Measurements from ENCODE around the gene GMEB2.

The GMEB2 gene

GRCh38 chr20:63588641-63589041 lies 38.3 kb downstream of the GMEB2 start:
- Histone ChIP-seq H3K23ac (ENCODE audit: low read depth, low read length, poor library complexity) (no peak overlapping the region), H2BK5ac (ENCODE audit: low read length) (peak overlapping the region; percentile 66), H3K4ac (ENCODE audit: low read length) (no peak overlapping the region), H3K36me3 (replicated peaks in 1 of 2; ENCODE audit: control insufficient read depth in 2 of 2, insufficient read depth in 2 of 2, low read length in 2 of 2) (peaks cover 18 to 59% of the 10 kb centered on the region in 2 donors), H4K8ac (ENCODE audit: low read depth, low read length) (no peak overlapping the region), H3K4me1 (ENCODE audit: control insufficient read depth in 2 of 2, insufficient read depth in 1 of 2, low read depth in 1 of 2, low read length in 2 of 2) (peaks cover 0 to 7% of the 10 kb centered on the region in 2 donors), H3K9ac (ENCODE audit: low read depth, low read length, poor library complexity) (no peak overlapping the region), H3K79me1 (ENCODE audit: low read depth, low read length) (peaks cover 2% of the 10 kb centered on the region), H2BK15ac (ENCODE audit: low read length) (no peak overlapping the region), H3K4me2 (ENCODE audit: insufficient read depth, low read length, poor library complexity, severe bottlenecking) (no peak overlapping the region), H3K4me3 (ENCODE audit: low read length in 2 of 2) (no peak overlapping the region), H3K18ac (ENCODE audit: low read length) (no peak overlapping the region), H2BK12ac (ENCODE audit: low read length) (no peak overlapping the region), H3K9me3 (replicated peaks in 1 of 2; ENCODE audit: control insufficient read depth in 2 of 2, insufficient read depth in 1 of 2, low read depth in 1 of 2, low read length in 2 of 2) (no peaks in the 10 kb centered on the region), H3K14ac (ENCODE audit: low read length) (no peak overlapping the region), H2AK5ac (ENCODE audit: low read depth, low read length) (no peak overlapping the region), H2AFZ (ENCODE audit: low read length) (no peak overlapping the region), H2BK120ac (ENCODE audit: low read depth, low read length) (no peak overlapping the region), H3K27me3 (ENCODE audit: control insufficient read depth in 3 of 3, insufficient read depth in 3 of 3, low read depth in 1 of 3, low read length in 3 of 3) (no peaks in the 10 kb centered on the region), H3K27ac (replicated peaks; ENCODE audit: low read length) (no peak overlapping the region), H4K91ac (ENCODE audit: low read depth, low read length, poor library complexity) (no peak overlapping the region)
- WGBS, 2 donors (ENCODE audit: extremely low coverage in 2 of 2, insufficient read length in 2 of 2, insufficient replicate concordance in 1 of 2): no CpG with 5 or more reads among the region's 11 CpGs
- no peak for DNase-seq (ENCODE audit: low spot score)

- no CpG with 5 or more reads among the region's 19 CpGs for WGBS, 2 donors (ENCODE audit: extremely low coverage in 2 of 2, insufficient read length in 2 of 2, insufficient replicate concordance in 1 of 2)
- no peak overlapping the region for H2BK12ac ChIP-seq (ENCODE audit: low read length)
Measured at GRCh38 chr20:63587776-63588591, 38.9 kb downstream of the GMEB2 start.

GRCh38 chr20:63587256-63587655 lies 39.6 kb downstream of the GMEB2 start:
- Histone ChIP-seq H2BK120ac (ENCODE audit: low read depth, low read length) (no peak overlapping the region), H3K9me3 (replicated peaks in 1 of 2; ENCODE audit: control insufficient read depth in 2 of 2, insufficient read depth in 1 of 2, low read depth in 1 of 2, low read length in 2 of 2) (no peaks in the 10 kb centered on the region), H3K27me3 (ENCODE audit: control insufficient read depth in 3 of 3, insufficient read depth in 3 of 3, low read depth in 1 of 3, low read length in 3 of 3) (no peaks in the 10 kb centered on the region), H3K23ac (ENCODE audit: low read depth, low read length, poor library complexity) (no peak overlapping the region), H3K36me3 (replicated peaks in 1 of 2; ENCODE audit: control insufficient read depth in 2 of 2, insufficient read depth in 2 of 2, low read length in 2 of 2) (peaks cover 15 to 45% of the 10 kb centered on the region in 2 donors), H4K8ac (ENCODE audit: low read depth, low read length) (no peak overlapping the region), H2BK15ac (ENCODE audit: low read length) (no peak overlapping the region), H3K4me1 (ENCODE audit: control insufficient read depth in 2 of 2, insufficient read depth in 1 of 2, low read depth in 1 of 2, low read length in 2 of 2) (peaks cover 0 to 7% of the 10 kb centered on the region in 2 donors), H3K4me2 (ENCODE audit: insufficient read depth, low read length, poor library complexity, severe bottlenecking) (no peak overlapping the region), H2AFZ (ENCODE audit: low read length) (no peak overlapping the region), H3K4me3 (ENCODE audit: low read length in 2 of 2) (no peak overlapping the region), H3K4ac (ENCODE audit: low read length) (no peak overlapping the region), H3K79me1 (ENCODE audit: low read depth, low read length) (peaks cover 2% of the 10 kb centered on the region), H3K18ac (ENCODE audit: low read length) (no peak overlapping the region), H2BK12ac (ENCODE audit: low read length) (no peak overlapping the region), H2BK5ac (ENCODE audit: low read length) (no peak overlapping the region), H3K27ac (replicated peaks; ENCODE audit: low read length) (no peak overlapping the region), H3K14ac (ENCODE audit: low read length) (no peak overlapping the region), H3K9ac (ENCODE audit: low read depth, low read length, poor library complexity) (no peak overlapping the region), H4K91ac (ENCODE audit: low read depth, low read length, poor library complexity) (no peak overlapping the region), H2AK5ac (ENCODE audit: low read depth, low read length) (no peak overlapping the region)
- no peak for DNase-seq (ENCODE audit: low spot score)
- no CpG with 5 or more reads among the region's 12 CpGs for WGBS, 2 donors (ENCODE audit: extremely low coverage in 2 of 2, insufficient read length in 2 of 2, insufficient replicate concordance in 1 of 2)

More at GRCh38 chr20:63587776-63588591, 38.9 kb downstream of the GMEB2 start:
- H2BK5ac ChIP-seq (ENCODE audit: low read length): no peak overlapping the region
- H2BK15ac ChIP-seq (ENCODE audit: low read length): no peak overlapping the region
- H3K4me3 ChIP-seq (ENCODE audit: low read length in 2 of 2): no peak overlapping the region
- H3K4ac ChIP-seq (ENCODE audit: low read length): no peak overlapping the region
- H2BK120ac ChIP-seq (ENCODE audit: low read depth, low read length): no peak overlapping the region
- H3K14ac ChIP-seq (ENCODE audit: low read length): no peak overlapping the region
- DNase-seq (ENCODE audit: low spot score): no peak
- H3K4me1 ChIP-seq (ENCODE audit: control insufficient read depth in 2 of 2, insufficient read depth in 1 of 2, low read depth in 1 of 2, low read length in 2 of 2): peaks cover 0 to 7% of the 10 kb centered on the region in 2 donors
- no peak overlapping the region for H4K91ac ChIP-seq (ENCODE audit: low read depth, low read length, poor library complexity)
- no peaks in the 10 kb centered on the region for H3K27me3 ChIP-seq (ENCODE audit: control insufficient read depth in 3 of 3, insufficient read depth in 3 of 3, low read depth in 1 of 3, low read length in 3 of 3)
- no peak overlapping the region for H3K9ac ChIP-seq (ENCODE audit: low read depth, low read length, poor library complexity)
- no peak overlapping the region for H4K8ac ChIP-seq (ENCODE audit: low read depth, low read length)
- H2AFZ ChIP-seq (ENCODE audit: low read length): no peak overlapping the region
- no peak overlapping the region for H3K23ac ChIP-seq (ENCODE audit: low read depth, low read length, poor library complexity)
- H3K18ac ChIP-seq (ENCODE audit: low read length): no peak overlapping the region
- peaks cover 18 to 52% of the 10 kb centered on the region in 2 donors for H3K36me3 ChIP-seq (replicated peaks in 1 of 2; ENCODE audit: control insufficient read depth in 2 of 2, insufficient read depth in 2 of 2, low read length in 2 of 2)
- H3K4me2 ChIP-seq (ENCODE audit: insufficient read depth, low read length, poor library complexity, severe bottlenecking): no peak overlapping the region
- no peak overlapping the region for H2AK5ac ChIP-seq (ENCODE audit: low read depth, low read length)
- H3K79me1 ChIP-seq (ENCODE audit: low read depth, low read length): peaks cover 2% of the 10 kb centered on the region
- H3K9me3 ChIP-seq (replicated peaks in 1 of 2; ENCODE audit: control insufficient read depth in 2 of 2, insufficient read depth in 1 of 2, low read depth in 1 of 2, low read length in 2 of 2): no peaks in the 10 kb centered on the region
- H3K27ac ChIP-seq (replicated peaks; ENCODE audit: low read length): no peak overlapping the region

- Histone ChIP-seq H3K4me3 (ENCODE audit: low read length in 2 of 2) (no peak overlapping the region), H3K4ac (ENCODE audit: low read length) (no peak overlapping the region), H2BK120ac (ENCODE audit: low read depth, low read length) (no peak overlapping the region), H2AFZ (ENCODE audit: low read length) (no peak overlapping the region), H4K91ac (ENCODE audit: low read depth, low read length, poor library complexity) (no peak overlapping the region), H3K14ac (ENCODE audit: low read length) (no peak overlapping the region), H3K79me1 (ENCODE audit: low read depth, low read length) (peaks cover 2% of the 10 kb centered on the region), H2BK12ac (ENCODE audit: low read length) (no peak overlapping the region), H3K18ac (ENCODE audit: low read length) (no peak overlapping the region), H3K9me3 (replicated peaks in 1 of 2; ENCODE audit: control insufficient read depth in 2 of 2, insufficient read depth in 1 of 2, low read depth in 1 of 2, low read length in 2 of 2) (no peaks in the 10 kb centered on the region), H3K27me3 (ENCODE audit: control insufficient read depth in 3 of 3, insufficient read depth in 3 of 3, low read depth in 1 of 3, low read length in 3 of 3) (no peaks in the 10 kb centered on the region), H2AK5ac (ENCODE audit: low read depth, low read length) (no peak overlapping the region), H3K4me1 (ENCODE audit: control insufficient read depth in 2 of 2, insufficient read depth in 1 of 2, low read depth in 1 of 2, low read length in 2 of 2) (peaks cover 0 to 7% of the 10 kb centered on the region in 2 donors), H3K27ac (replicated peaks; ENCODE audit: low read length) (no peak overlapping the region), H2BK15ac (ENCODE audit: low read length) (no peak overlapping the region), H3K4me2 (ENCODE audit: insufficient read depth, low read length, poor library complexity, severe bottlenecking) (no peak overlapping the region), H2BK5ac (ENCODE audit: low read length) (no peak overlapping the region), H4K8ac (ENCODE audit: low read depth, low read length) (no peak overlapping the region), H3K36me3 (replicated peaks in 1 of 2; ENCODE audit: control insufficient read depth in 2 of 2, insufficient read depth in 2 of 2, low read length in 2 of 2) (peaks cover 13 to 40% of the 10 kb centered on the region in 2 donors), H3K9ac (ENCODE audit: low read depth, low read length, poor library complexity) (no peak overlapping the region), H3K23ac (ENCODE audit: low read depth, low read length, poor library complexity) (peak overlapping the region; percentile 85)
- WGBS, 2 donors (ENCODE audit: extremely low coverage in 2 of 2, insufficient read length in 2 of 2, insufficient replicate concordance in 1 of 2): no CpG with 5 or more reads among the region's 17 CpGs
- DNase-seq (ENCODE audit: low spot score): no peak
Measured at GRCh38 chr20:63586797-63587196, 40.1 kb downstream of the GMEB2 start.

Data from neuronal stem cell (in vitro differentiated cells).